T47D (cell line): ENCODE results near the gene DPYSL5.
"Not testable (repeated sequence)": the region's sequence is repeated elsewhere in the genome, so short reads cannot be mapped to it uniquely, and the experiment has no call there.

Experiments used
- DNase-seq, 2 experiments: peaks; one replicate each; pipeline versions ENCODE4 v3.0.0 to v3.0.0-alpha.2; 2011 to 2012; ENCODE audit warnings: low read depth in 1 of 2, low spot score in 1 of 2
- JUND ChIP-seq: IDR thresholded peaks from 2 replicates; pipeline ENCODE4 v1.6.1; 2012; ENCODE audit warnings: low read depth
- in situ Hi-C: cut with HindIII; loops from 2 replicates; pipeline ENCODE4 v1.10.0; 2016; ENCODE audit warnings: low sequenced_read_pairs, low pct_unique_long_range_greater_than_20kb

The DPYSL5 gene

DNA sequence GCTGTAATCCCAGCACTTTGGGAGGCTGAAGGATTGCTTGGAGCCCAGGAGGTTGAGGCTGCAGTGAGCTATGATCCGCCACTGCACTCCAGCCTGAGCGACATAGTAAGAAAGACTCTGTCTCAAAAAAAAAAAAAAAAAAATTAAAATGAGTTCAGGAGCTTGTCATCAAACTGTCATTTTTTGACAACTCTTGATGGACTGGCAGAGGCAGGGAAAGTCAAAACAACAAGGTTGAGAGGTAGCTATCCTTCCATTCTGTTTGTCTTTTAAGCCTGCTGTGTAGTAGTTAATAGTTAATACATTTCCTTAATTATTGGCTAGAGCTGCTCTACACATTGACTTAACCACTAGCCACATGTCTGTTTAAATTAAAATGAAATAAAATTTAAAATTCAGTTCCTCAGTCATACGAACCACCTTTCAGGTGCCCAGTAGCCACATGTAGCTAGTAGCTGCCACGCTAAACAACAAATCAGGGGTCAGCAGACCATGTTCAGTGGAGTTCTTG lies 22.7 kb downstream of the DPYSL5 start:
- in situ Hi-C loops, result no loop called here
- TF ChIP-seq JUND, result no peak

DNA sequence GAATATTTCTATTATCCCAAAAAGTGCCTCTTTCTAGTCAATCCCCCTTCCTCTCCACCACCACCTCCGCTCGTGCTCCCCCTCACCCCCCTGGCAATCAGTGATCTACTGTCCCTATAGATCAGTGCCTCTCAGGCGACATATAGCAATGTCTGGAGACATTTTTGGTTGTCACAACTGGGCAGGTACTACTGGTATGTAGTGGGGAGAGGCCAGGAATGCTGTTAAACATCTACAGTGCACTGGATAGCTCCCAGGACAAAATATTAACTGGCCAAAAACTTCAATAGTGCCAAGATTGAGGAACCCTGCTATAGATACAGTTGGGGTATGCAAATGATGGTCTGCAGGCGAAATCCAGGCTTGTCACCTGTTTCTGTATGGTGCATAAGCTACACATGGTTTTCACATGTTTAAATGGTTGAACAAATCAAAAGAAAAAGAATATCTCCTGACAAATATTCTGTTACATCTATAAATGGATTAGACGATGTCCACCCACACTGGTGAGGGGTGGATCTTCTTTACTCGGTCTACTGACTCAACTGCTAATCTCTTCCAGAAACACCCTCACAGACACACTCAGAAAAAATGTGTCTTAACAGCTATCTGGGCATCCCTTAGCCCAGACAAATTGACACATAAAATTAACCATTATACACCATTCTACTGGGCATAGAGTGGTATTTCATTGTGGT lies 25.5 kb downstream of the DPYSL5 start:
- TF ChIP-seq JUND, result no peak

More for the DNA sequence above, 22.7 kb downstream of the DPYSL5 start:
- no peak for DNase-seq

DNA sequence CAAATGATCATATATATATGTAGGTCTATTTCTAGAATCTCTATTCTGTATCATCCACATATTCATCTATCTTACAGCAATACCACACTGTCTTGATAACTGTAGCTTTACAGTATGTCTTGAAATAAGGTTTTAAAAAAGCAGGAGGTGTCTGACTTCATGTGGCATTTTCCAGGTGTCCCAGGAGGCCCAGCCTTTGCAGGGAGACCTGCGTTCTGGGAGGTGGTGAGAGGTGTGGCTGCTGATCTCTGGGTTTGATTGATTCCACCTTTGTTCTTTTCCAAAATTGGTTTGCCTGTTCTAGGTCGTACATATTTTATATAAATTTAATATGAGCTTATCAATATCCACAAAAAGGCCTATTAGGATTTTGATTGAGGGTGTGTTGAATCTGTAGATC lies 26.6 kb downstream of the DPYSL5 start:
- in situ Hi-C loops, result no loop called here
- no peak for TF ChIP-seq JUND
- DNase-seq, result no peak

More for the DNA sequence above, 25.5 kb downstream of the DPYSL5 start:
- no peak for DNase-seq
- in situ Hi-C loops, result no loop called here

DNA sequence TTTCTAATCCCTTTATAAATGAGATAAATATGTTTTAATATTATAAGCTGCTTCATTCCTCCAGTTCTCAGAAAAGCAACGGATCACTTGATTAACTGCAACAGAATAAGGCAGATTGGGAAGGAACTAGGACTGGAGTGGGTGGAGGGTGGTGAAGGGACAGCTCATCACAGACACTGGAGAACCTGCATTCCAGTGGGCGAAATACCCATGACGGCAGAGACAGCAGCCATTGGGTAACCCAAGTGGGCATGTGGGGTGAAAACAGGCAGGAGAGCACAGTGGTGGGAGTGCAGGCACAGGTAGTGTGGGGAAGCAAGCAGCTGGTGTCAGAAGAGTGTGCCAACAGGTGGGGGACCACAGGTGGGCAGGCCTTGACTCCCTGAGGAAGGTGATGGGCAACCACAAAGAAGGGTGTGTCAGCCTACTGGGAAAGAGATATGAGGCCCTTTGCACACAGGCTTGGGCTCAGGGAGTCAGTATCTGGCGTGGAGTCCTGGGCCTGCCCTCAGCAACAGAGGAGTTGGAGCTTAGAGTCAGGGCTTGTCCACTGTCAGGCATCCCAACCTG lies 27.2 kb downstream of the DPYSL5 start:
- in situ Hi-C loops, result no loop called here
- no peak for DNase-seq
- no peak for TF ChIP-seq JUND

DNA sequence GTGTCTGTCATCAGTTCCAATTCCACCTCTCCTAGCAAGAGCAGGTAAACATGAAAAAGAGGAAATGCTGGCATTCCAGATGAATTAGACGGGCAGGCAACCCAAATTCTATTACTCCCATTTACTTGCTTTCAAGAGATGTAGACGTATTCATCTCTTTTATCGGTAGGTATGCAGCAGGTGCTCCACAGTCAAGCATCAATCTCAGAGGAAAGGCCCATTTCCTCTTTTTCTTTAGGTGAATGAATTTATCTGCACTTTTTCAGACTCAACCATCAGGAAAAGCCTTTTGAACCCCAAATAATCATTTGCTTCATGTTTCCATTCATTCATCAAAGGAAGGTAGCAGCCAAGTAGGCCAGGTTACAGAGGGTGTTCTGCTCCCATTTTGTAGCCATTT lies 27.9 kb downstream of the DPYSL5 start:
- no peak for DNase-seq
- no peak for TF ChIP-seq JUND
- in situ Hi-C loops, result no loop called here

DNA sequence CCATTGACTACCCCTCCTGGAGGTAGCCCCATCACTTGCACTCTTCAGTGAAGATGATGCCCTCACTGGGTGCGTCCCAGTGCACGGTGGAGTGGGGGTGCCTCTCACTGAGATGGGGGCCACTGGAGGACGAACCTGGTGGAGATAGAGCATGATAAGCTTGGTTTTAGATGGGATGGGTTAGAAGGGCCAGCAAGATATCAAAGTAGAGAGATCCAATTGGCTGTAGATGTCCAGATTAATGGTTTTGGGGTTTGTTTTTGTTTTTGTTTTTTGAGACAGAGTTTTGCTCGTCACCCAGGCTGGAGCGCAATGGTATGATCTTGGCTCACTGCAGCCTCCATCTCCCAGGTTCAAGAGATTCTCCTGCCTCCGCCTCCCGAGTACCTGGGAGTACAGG lies 28.3 kb downstream of the DPYSL5 start:
- no peak for DNase-seq
- no peak for TF ChIP-seq JUND
- in situ Hi-C loops, result no loop called here

DNA sequence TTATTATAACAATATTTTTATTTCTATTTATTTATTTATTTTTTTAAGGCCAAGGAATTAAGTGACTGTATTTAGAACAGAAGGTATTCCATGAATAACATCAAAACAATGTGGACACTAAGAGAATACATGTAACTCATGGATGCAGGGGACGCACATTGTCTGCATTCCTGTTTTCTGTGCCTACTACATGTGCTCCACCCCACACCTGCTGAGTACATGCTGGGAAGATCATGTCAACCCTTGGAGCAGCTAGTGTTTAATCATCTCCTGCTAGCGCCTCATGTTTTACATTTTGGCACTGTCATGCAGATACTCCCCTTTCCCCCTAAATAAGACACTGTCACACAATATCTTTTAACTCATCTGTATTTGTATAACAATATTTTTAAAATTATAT lies 29.3 kb downstream of the DPYSL5 start:
- TF ChIP-seq JUND, result no peak
- DNase-seq, result no peak
- in situ Hi-C loops, result no loop called here

DNA sequence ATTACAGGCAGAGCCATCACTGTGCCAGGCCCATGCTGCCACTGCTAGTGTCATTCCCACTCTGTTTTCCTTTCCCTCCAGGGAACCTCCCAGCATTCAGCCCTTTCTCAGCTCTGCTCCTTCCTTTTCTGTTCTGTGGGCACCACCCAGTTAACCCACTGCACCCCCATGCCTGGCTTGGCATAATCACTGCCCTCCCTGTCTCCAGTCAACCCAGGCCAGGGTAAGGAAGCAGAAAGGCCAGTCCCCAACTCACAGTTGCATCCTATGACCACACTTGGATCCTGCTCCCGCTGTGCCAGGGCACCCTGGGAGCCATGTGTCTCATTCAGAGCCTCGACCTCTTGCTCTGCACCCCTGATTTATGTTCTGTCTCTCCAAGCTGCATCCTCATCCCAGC lies 32.2 kb downstream of the DPYSL5 start:
- no peak for TF ChIP-seq JUND
- no peak for DNase-seq
- in situ Hi-C loops, result no loop called here

DNA sequence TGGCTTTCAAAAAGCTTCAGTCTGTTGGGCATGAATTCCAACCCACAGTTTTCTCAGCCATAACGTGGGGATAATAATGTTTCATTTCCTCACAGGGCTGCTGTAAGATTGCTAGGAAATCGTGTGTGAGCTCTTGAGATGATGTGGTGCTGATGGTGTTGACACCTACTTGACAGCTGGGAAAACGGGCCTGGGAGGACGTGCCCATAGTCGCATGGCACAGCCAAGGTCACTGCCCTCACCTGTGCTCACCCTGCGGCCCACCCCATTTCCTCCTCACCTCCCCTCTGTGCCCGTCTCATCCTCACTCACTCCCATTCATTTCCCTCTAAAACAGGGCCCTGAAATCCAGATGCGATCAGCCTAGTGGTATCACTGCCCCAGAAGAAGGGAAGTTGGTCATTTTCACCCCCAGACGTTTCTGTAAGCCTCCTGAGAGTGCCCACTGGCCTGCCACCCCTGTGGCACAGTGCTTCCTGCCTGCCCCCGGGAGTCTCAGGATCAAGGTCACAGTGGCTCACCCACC lies 33.0 kb downstream of the DPYSL5 start:
- in situ Hi-C loops, result no loop called here
- TF ChIP-seq JUND, result no peak
- no peak for DNase-seq

DNA sequence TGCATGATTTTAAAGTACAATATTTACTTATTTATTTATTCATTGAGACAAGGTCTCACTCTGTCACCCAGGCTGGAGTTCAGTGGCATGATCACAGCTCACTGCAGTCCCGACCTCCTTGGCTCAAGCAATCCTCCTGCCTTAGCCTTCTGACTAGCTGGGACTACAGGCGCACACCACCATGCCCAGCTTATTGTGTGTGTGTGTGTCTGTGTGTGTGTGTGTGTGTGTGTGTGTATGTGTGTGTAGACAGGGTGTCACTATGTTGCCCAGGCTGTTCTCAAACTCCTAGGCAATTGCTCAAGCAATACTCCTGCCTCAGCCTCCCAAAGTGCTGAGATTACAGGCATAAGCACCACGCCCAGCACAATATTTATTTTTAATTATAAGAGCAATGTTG lies 34.3 kb downstream of the DPYSL5 start:
- in situ Hi-C loops, DNase-seq: not testable (repeated sequence)

DNA sequence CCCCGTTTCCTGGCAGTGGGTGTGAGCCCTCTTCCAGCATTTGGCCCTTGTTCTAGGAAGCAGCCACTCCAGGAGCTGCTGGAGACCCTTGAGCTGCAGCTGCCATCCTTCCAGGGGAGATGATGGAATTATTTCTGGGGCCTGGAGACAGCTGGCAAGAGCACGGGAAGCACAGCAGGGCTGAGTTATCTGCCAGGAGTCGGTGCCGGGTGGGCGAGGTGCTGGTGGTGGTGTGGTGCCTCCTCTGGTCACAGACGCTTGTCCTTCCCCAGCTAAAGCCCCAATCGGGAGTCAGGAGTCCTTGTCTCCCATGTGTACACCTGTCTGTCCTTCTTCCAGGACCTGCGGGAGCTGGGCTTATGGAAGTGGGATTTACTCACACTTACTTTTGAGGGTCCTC lies 36.0 kb downstream of the DPYSL5 start:
- no peak for TF ChIP-seq JUND
- in situ Hi-C loops, result no loop called here
- no peak for DNase-seq

DNA sequence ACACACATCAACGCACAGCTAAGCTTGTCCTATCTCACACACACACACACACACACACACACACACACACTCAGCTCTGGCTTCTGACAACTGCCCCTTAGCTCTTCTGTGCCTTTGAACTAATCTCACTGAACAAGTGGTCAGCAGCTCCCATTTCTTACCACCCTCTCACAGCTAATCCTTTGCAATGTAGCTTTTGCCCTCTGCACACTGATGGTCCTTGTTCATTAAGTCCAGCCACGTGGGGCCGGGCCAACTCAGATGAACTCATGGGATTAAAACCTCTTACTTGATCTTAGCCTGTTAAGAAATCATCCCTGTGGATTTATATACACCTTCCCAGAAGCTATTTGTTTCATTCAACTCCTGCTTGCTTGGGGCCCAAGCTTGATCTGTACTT lies 36.6 kb downstream of the DPYSL5 start:
- no peak for TF ChIP-seq JUND
- no peak for DNase-seq
- in situ Hi-C loops, result no loop called here

DNA sequence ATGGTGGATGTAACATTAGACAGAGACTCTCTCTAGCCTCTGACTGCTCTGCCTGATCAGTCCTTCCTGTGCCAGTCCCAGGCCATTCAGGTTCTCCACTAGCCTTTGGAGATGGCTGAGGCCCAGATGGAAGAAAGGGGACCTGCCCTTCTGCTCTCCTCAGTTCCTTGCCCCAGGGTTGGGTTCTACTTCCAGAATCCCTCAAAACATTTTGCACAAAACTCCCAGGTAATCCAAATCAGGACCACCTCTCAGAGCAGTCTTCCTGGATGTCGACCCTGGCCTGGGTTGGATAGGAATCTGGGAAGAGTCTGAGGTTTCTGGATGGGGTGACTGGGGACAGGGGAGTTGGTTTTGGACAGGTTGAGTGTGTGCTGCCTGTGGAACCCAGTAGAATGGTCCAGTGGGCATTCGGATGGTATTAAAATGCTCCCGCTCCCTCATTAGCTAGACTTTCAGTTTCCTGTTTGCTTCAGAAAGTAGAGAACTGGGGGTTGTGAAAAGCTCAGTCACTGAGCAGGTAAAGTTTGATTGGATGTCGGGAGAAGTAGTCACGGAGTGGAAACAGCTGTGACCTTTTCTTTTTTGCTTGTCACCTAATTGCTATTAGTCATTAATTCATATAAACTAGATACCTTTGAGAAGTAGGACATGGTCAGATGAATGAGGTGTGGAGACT lies 37.9 kb downstream of the DPYSL5 start:
- TF ChIP-seq JUND, result no peak
- in situ Hi-C loops, result no loop called here
- no peak for DNase-seq

DNA sequence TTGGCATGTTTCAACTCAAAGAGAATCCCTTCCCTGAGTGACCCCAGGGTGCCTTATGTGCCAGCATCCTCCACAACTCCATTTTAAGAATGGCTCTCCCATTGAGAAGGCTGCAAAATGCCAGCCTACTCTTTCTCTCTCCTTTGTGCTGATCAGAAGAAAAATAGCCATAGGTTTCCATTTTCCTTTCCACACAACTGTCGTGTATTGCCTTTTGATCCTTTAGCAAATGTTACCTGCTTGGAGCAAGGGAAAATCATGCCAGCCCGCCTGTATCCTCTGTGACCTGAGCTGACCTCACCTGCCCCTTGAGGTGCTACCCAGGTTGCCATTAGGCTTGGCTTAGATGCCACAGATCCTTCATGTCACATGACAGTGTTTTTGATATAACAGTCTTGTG lies 38.8 kb downstream of the DPYSL5 start:
- TF ChIP-seq JUND, result no peak
- in situ Hi-C loops, result no loop called here
- DNase-seq, result no peak
